HG02623 (cell line): Measurements from ENCODE around the gene ZNF512.
"Not testable (repeated sequence)": the region's sequence is repeated elsewhere in the genome, so short reads cannot be mapped to it uniquely, and the experiment has no call there.

Experiments used
- ATAC-seq: cut with Tn5 transposase; IDR thresholded peaks from one replicate; pipeline ENCODE4 v1.9.1; 2021; ENCODE audit warnings: moderate library complexity; ENCODE audit not compliant: unreplicated experiment

ZNF512 gene

DNA sequence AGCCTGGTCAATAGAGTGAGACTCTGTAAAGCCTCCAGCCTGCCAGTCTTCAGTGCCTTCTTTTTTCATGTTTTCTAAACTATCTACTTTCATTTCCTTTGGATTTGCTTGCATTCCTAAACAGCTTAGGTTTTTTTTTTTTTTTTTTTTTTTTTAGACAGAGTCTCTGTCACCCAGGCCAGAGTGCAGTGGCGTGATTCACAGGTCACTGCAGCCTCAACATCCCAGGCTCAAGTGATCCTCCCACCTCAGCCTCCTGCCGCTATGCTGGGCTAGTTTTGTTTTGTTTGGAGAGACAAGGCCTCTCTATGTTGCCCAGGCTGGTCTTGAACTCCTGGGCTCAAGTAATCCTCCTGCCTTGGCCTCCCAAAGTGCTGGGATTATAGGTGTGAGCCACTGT is 47.4 kb downstream of the ZNF512 start:
- not testable (repeated sequence) for ATAC-seq

DNA sequence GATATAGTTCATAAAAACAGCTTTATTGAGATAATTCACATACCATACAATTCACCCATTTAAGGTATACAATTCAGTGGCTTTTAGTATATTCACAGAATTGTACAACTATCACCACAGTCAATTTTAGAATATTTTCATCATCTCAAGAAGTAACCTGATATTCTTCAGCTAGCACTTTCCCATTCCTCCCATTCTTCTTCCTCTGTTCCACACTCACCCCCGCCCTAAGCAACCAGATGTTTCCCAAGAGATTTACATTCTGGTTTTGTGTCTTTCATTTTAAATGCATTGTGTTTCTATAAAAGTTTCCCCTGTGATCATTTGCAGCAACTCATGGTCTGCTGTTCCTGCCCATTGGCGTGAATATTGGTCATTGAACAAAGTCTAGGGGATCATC is 51.4 kb downstream of the ZNF512 start:
- ATAC-seq: no peak

DNA sequence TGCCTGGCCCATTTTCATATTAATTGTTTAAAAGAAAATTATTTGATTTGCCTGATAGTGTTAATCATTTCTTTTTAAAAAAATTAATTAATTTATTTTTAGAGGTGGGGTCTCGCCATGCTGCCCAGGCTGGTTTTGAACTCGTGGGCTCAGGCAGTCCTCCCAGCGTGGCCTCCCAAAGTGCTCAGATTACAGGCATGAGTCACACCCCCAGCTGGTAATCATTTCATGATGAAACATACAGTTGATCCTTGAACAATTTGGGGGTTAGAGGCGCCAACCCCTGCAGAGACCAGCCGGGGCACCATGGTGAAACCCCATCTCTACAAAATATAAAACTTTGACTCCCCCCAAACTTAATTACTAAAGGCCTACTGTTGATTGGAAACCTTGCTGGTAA is 53.9 kb downstream of the ZNF512 start:
- ATAC-seq: no peak

DNA sequence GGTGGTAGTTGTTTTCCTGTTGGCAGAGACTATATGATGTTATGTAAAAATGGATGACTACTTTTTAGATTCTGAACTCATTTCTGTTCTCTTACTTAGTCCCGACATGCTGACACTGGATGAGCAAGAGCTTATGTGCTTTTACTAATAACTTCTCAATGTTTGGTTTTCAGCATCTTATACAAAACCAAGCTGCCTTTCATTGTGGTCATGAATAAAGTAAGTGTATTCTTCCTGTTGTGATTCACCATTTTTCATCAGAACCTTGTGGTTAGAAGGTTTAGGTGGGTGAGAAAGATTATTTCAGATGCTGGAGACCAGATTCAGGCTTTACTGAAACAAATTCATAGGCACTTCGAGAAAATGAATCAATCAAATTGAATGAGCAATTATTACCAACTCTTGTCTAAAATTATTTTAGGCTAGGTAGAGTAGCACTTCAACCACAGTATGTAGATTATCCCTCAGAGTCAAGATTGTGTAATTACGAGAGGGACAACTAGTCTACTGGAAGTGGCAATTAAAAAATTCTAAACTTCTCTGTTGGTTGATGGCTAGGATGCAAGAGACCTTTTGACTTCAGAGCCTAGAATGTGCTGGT is 55.3 kb downstream of the ZNF512 start:
- ATAC-seq: no peak

DNA sequence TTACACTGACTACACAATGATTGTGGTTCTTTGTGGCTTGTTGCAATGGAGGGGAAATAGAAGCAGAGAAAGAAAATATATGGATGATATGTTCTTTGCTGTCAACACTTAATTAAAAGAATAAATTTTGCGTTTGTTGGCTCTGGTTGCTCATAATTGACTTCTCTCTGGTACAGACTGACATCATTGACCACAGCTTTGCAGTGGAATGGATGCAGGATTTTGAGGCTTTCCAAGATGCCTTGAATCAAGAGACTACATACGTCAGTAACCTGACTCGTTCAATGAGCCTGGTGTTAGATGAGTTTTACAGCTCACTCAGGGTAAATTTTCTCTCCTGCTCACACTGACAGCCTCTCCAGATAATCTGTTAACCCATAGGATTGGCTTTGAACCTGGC is 55.9 kb downstream of the ZNF512 start:
- no peak for ATAC-seq

DNA sequence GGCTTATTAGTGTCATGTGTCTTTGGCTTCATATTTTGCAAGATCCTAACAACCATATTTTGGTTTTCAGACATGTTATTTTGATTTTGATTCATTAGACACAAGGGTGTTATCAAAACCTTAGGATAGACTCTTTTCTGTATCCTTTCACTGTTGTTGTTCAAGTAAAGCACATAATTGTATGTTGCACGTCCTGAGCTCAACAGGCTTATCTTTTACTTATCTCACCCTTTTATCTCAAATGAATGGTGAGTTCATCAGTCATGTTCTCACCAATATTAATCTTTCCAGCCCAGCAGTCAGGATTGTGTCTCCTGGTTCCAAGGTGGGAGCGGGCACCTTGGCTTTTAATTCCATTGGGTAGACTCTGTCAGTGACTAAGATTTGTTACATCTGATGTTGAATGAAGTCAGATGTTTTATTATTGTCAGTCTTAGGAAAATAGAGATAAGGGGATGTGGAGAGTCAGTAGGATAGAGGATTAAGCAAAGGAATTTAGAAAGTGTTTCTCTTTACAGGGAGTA is 57.9 kb downstream of the ZNF512 start:
- no peak for ATAC-seq

DNA sequence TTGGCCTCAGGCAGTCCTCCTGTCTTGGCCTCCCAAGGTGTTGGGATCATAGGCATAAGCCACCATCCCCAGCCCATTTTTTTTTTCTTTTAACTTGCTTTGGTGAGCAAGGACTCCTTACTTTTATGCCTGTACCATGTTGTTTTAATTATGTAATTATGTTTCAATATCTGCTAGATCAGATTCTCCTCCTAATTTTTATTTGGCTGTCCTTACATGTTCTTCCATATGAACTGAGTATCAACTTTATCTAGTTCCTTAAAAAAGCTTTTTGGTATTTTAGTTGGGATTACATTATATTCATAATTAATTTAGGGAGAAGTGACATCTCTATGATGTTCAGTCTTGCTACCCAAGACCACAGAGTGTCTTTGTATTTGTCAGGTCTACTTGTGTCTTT is 62.4 kb downstream of the ZNF512 start:
- no peak for ATAC-seq

DNA sequence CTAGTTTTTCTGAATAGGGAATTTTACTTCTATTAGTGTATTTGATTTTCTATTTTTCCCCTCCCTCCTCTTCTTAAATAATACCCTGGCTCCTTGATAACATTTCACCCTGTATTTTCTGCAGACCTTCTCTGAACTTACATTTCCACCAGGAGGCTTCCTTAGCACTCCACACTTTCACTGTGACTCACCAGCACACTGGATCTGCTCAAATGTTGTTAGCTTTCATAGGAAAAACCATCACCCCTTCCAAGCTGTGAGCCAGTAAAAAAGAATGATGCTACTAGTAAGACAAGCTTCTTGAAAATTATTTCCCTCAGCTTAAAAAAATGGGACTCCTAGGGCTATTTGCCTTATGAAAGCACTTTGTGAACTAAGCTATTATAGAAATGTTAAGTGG is 64.4 kb downstream of the ZNF512 start:
- no peak for ATAC-seq

DNA sequence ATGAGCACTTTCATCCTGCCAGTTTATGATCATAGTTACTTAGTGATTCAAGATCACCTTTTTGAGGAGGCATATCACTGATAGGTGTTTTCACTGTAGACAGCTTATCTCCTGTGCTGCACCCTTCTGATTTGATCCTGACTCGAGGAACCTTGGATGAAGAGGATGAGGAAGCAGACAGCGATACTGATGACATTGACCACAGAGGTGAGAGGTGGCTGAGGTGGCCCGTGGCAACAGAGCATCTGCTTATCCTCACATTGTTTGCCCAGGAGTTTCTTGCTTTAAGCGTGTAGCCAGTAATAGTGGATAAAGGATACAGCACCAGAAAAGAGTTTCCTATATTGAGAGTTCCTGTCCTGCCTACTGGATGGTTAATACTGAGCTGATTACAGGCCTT is 64.9 kb downstream of the ZNF512 start:
- ATAC-seq: no peak

DNA sequence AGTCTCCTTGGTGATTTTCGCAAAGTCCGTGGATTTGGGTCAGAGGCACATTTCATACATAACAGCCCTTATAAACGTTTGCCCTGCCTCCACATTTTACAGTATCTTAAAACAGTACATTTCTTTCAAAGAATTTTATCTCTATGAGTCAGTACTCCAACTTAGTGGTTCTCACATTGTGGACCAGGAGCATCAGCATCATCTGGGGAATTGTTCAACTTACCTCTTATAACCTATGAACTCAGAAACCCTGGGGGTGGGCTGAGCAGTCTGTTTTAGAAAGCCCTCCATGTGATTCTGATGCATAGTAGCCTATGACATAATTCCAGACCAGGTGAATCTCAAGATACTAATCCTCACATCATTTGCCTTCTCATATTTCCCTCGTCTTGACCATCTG is 68.2 kb downstream of the ZNF512 start:
- no peak for ATAC-seq

DNA sequence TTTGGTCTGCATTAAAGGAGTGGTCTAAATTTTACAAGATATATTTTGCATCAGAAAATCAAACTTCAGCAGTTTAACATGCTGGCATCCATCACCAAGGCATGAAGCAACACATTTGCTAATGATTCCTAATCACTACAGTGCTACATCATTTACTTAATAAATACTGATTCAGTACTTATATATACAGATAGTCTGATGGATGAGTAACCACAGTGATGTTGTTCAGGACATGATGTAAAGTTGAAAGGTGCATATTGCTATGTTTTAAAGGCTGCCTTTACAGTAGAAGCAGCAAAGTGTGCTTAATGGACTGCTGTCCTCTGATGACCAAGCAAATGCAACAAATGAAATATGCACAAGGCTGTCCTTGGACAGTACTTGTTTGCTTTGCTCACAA is 69.5 kb downstream of the ZNF512 start:
- ATAC-seq: no peak

DNA sequence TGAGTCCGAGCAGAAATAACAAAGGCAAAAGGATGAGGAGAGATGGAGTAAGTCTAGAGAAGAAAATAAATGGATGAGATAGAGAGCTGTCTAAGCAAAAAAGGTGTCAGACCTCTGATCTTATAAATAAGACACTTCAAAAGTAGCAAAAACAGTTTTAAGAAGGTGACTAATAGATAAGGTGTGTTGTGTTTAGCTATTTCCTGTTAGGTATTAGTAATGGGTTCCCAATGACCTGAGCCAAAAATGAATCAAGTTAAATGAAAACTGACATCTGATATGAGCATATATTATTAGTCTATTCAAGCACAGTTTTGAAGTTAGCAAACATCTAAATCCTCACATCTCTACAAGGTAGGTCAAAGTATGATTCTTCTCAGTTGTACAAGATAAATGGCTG is 69.9 kb downstream of the ZNF512 start:
- no peak for ATAC-seq

DNA sequence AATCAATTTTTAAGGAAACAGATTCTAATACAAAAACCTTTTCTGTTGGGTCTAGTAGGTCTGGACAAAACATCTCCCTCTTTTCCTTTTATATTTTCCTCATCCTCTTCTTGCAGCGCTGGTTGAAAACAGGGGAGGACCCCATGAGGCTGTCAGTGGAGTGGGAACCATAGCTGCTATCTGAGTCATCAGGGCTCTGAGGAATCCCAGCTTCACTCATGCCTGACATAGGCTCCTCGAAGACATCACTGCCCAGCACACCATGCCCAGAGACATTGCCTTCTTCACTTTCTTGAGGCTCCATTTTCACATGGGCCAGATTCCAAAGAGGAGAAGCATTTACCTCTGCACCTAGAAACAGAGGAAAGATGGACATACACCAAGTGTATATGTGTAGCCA is 70.6 kb downstream of the ZNF512 start:
- no peak for ATAC-seq

DNA sequence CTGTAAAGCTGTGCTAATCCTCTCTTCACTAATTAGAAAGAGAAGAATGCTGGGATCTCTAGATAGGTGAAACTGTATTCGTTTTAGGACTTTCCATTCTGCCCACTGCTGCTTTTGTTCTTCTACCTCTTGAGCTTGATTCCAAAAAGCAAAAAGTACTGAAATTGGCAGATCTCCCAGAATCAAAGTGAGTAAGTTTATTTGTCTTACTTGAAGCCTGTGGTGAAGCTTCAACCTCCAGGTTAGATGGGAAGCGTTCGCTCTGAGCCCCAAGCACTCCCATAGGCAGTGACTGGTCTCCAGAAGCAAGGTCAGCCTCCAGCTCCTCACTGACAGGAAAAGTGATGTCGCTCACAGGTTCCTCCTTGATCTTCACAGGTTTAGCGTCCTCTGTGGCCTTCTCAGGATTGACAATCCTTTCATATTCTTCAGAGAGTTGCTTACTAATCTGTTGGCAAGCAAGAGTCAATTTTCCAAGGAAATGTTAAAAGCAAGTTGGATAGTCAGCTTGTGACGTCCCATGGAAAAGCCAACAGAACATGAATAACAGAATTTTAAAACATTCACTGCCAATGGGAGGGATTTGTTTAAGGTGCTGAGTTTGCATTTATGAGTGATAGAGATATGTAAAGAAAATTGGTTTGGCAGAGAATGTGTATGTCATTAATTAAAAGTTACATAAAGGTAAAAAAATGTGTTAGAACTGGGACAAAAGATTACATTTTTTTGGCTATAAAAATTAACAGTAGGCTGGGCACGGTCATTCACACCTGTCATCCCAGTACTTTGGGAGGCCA is 72.5 kb downstream of the ZNF512 start:
- ATAC-seq: no peak

DNA sequence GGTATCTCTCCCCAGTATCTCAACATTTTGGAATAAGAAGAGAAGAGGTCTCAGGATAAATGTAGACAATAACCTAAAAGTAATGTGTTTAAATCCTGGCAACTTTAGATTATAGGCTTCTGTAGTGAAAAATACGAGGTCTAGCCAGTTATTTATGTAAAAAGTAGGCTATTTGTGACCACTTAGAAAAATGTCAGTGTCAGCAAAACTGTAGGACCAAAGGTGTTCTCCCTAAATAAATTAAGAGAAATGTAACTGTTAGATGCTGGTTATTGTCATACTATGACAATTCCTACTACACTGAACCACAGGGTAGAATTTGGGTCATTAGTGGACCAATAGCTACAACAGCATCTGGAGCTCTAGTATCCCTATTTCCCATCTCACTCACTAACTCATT is 78.5 kb downstream of the ZNF512 start:
- ATAC-seq: no peak

DNA sequence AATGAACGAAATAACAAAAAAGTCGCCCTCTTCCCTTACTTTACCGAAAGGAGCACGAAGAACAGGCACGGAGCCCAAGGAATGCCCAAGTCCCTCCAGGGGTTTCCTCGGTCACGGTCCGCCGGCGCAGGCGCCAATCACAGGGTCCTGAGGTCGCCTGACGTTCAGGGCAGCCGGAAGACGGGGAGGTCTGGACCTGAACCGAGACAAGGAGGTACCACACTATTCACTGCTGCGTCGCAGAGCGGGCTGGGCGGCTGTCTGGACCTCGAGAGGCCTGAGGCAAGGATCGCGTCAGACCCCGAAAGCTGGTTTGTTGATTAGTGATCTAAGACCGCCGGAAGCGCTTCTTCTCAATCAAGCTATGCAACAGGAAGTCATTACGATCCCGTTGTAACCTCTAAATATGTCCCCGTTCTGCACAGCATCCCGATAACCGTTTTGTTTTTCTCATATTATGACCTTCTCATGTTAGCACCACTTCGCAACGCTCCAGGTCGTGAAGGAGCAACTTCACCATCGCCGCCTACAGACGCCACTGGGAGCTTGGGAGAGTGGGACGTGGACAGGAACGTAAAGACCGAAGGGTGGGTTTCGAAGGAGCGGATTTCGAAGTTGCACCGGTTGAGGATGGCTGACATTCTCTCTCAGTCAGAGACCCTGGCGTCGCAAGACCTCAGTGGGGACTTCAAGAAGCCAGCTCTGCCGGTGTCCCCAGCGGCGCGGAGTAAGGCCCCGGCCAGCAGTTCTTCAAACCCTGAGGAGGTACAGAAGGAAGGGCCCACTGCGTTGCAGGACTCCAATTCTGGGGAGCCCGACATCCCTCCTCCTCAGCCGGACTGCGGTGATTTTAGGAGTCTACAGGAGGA is 80.7 kb downstream of the ZNF512 start, which contains the start of the genes SLC4A1AP and SUPT7L:
Gene SLC4A1AP, plus strand, starts transcription at position 605 of the 869 bp plus-strand sequence. Its CDS starts 26 bp downstream, at position 631.
Gene SUPT7L, minus strand, starts transcription at position 330 of the 869 bp plus-strand sequence. CDS start 1,422 bp downstream, outside the sequence.
- peak; percentile 68 for ATAC-seq

DNA sequence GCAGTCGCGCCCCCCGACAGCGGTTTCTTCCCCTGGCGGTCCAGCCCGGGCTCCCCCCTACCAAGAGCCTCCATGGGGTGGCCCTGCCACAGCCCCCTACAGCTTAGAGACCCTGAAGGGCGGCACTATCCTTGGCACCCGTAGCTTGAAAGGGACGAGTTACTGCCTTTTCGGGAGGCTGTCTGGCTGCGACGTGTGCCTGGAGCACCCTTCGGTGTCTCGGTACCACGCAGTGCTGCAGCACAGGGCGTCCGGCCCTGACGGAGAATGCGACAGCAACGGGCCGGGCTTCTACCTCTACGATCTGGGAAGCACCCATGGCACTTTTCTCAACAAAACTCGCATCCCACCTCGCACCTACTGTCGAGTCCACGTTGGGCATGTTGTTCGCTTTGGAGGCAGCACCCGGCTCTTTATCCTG is 81.3 kb downstream of the ZNF512 start:
- ATAC-seq: peak; percentile 24

DNA sequence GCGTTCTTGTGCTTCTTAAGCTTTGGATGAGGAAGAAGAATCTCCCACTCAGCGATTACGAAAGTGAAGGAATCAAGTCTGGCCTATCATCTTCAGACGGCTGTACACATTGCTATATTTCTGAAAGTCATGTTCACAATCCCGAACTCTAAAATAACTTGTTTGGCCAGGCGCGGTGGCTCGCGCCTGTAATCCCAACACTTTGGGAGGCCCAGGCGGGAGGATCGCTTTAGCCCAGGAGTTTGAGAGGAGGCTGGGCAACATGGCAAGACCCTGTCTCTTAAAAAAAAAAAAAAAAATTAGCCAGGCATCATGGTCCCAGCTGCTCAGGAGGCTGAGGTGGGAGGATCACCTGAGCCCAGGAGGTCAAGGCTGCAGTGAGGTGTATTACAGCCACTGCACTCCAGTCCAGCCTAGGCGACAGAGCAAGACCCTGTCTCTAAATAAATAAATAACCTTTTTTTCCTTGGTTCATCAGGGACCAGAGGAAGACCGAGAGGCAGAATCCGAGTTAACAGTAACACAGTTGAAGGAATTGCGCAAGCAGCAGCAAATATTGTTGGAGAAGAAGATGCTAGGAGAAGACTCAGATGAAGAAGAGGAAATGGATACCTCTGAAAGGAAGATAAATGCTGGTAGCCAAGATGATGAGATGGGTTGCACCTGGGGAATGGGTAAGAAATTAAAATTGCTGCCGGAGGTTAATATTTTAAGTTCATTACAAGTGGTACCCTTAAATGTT is 82.0 kb downstream of the ZNF512 start:
- no peak for ATAC-seq

DNA sequence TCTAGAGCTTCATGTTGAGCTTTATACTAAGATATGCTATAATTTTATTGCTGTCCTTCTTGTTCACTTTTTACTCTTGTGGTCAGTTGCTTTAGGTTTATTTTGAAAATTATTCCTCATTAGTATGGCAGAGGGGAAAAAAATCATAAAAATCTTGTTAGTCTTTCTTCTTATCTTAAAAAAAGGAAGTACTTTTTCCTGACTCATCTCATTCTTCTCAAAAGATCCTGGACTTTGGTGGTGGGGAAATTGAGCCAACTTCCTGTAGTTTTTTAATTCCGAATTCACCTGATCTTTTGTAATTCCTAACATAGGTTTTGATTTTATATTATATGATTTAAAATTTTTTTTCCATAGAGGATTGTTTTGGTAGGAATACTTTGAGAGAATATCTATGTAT is 84.6 kb downstream of the ZNF512 start:
- ATAC-seq: no peak

DNA sequence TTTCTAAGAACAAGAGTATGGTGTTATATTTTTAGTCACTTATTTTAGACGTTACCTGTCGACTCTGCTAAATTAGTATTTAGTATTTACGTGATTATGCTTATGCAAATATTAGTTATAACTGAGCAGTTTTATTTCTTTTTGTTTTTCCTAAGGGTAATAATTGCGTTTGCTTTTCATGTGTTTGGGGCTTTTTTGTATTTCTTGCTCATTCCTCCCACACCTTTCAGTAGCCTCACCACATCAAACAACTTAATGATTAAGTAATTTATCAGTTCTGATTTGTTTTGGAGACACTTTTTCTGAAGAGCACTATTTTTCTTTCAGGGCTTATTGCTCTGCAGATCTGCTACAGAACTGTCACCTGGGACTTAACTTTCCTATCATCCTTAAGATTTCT is 88.4 kb downstream of the ZNF512 start:
- no peak for ATAC-seq
